ENCODE data around the gene MYO18A. TPM values are rescaled to one million over a fixed set of nuclear protein-coding genes. Genes with fewer than 3 reads are reported as not detected.

The MYO18A gene
- total RNA-seq, 1 donor from 2014 or later = 11.6 TPM

GRCh38 chr17:29145289-29146073, 34.7 kb downstream of the MYO18A start:
- Histone ChIP-seq H4K20me1 (ENCODE audit: low read depth) (peaks cover 16% of the 10 kb centered on the region), H3K27me3 (no peaks in the 10 kb centered on the region), H3K4me2 (no peak overlapping the region), H3F3A (ENCODE audit: low read depth) (peaks cover 33% of the 10 kb centered on the region), H3K9me3 (ENCODE audit: low read depth) (no peaks in the 10 kb centered on the region), H3K79me2 (ENCODE audit: low read depth) (no peaks in the 10 kb centered on the region), H3K27ac (no peak overlapping the region), H3K4me1 (peaks cover 25% of the 10 kb centered on the region), H2AFZ (replicated peaks) (no peak overlapping the region), H3K36me3 (no peaks in the 10 kb centered on the region), H3K9ac (no peak overlapping the region), H3K4me3 (no peak overlapping the region)
- peak; percentile 77 for DNase-seq (ENCODE audit: low spot score)
- Mint-ChIP-seq H3K4me3 (no peak overlapping the region), H3K4me1 (peaks cover 46% of the 10 kb centered on the region), H3K27me3 (ENCODE audit: insufficient read depth, low read depth) (peaks cover 4% of the 10 kb centered on the region), H3K27ac (no peak overlapping the region), H3K36me3 (no peaks in the 10 kb centered on the region), H3K9me3 (no peaks in the 10 kb centered on the region)
- peak; percentile 54 for TF ChIP-seq CTCF (IDR thresholded peaks at IDR 0.05)
- TF ChIP-seq EZH2 (IDR thresholded peaks at IDR 0.05) = no peak

- Histone ChIP-seq H3K79me2 (ENCODE audit: low read depth) (no peaks in the 10 kb centered on the region), H3K4me3 (no peak overlapping the region), H3K9me3 (ENCODE audit: low read depth) (no peaks in the 10 kb centered on the region), H3K9ac (no peak overlapping the region), H3K36me3 (no peaks in the 10 kb centered on the region), H4K20me1 (ENCODE audit: low read depth) (peaks cover 28% of the 10 kb centered on the region), H3K27me3 (no peaks in the 10 kb centered on the region), H3F3A (ENCODE audit: low read depth) (peaks cover 36% of the 10 kb centered on the region), H3K27ac (no peak overlapping the region), H2AFZ (replicated peaks) (no peak overlapping the region), H3K4me1 (peaks cover 31% of the 10 kb centered on the region), H3K4me2 (no peak overlapping the region)
- Mint-ChIP-seq H3K9me3 (no peaks in the 10 kb centered on the region), H3K4me1 (peaks cover 47% of the 10 kb centered on the region), H3K27ac (peak overlapping the region; percentile 13), H3K36me3 (no peaks in the 10 kb centered on the region), H3K27me3 (ENCODE audit: insufficient read depth, low read depth) (peaks cover 6% of the 10 kb centered on the region), H3K4me3 (peak overlapping the region; percentile 11)
- TF ChIP-seq EZH2phosphoT487 (IDR thresholded peaks at IDR 0.05) (no peak), EZH2 (IDR thresholded peaks at IDR 0.05) (no peak), CTCF (IDR thresholded peaks at IDR 0.05) (peak; percentile 45)
- DNase-seq (ENCODE audit: low spot score) = peak; percentile 50
Measured at GRCh38 chr17:29143894-29144293, 36.3 kb downstream of the MYO18A start.

- H3K4me1 Mint-ChIP-seq = peaks cover 52% of the 10 kb centered on the region
- Histone ChIP-seq H3K4me1 (peaks cover 41% of the 10 kb centered on the region), H3K27ac (peak overlapping the region; percentile 43)
Measured at GRCh38 chr17:29141514-29141876, 38.7 kb downstream of the MYO18A start.

More at GRCh38 chr17:29141514-29141876, 38.7 kb downstream of the MYO18A start:
- Histone ChIP-seq H3K27me3 (no peaks in the 10 kb centered on the region), H3K79me2 (ENCODE audit: low read depth) (peaks cover 4% of the 10 kb centered on the region), H3F3A (ENCODE audit: low read depth) (peaks cover 34% of the 10 kb centered on the region), H2AFZ (replicated peaks) (no peak overlapping the region), H3K9me3 (ENCODE audit: low read depth) (no peaks in the 10 kb centered on the region), H3K4me2 (peak overlapping the region; percentile 68), H3K9ac (no peak overlapping the region), H4K20me1 (ENCODE audit: low read depth) (peaks cover 35% of the 10 kb centered on the region), H3K36me3 (no peaks in the 10 kb centered on the region), H3K4me3 (no peak overlapping the region)
- Mint-ChIP-seq H3K27me3 (ENCODE audit: insufficient read depth, low read depth) (peaks cover 4% of the 10 kb centered on the region), H3K27ac (no peak overlapping the region), H3K9me3 (no peaks in the 10 kb centered on the region), H3K36me3 (no peaks in the 10 kb centered on the region), H3K4me3 (no peak overlapping the region)
- TF ChIP-seq CTCF (IDR thresholded peaks at IDR 0.05) (no peak), EZH2 (IDR thresholded peaks at IDR 0.05) (no peak), EZH2phosphoT487 (IDR thresholded peaks at IDR 0.05) (no peak)
- no peak for DNase-seq (ENCODE audit: low spot score)
